Renal cortex interstitium (tissue), 15 donors: ENCODE measurements around the gene MR1. TPM values are rescaled to one million over a fixed set of nuclear protein-coding genes. Genes with fewer than 3 reads are reported as not detected.

Experiments used
- DNase-seq, 11 donors: peaks; one replicate each; pipeline ENCODE4 v3.0.0-alpha.2; 2013; ENCODE audit warnings: low read depth in 9 of 11, low spot score in 4 of 11; ENCODE audit errors: extremely low read depth in 1 of 11
- long read RNA-seq, 16 experiments: transcript quantifications; one replicate each; lab custom pipeline, GENCODE V29; 2026
- polyA plus RNA-seq, 3 donors: library from polyadenylated mRNA; unstranded; fragments of 120-200 nt; gene quantifications; one replicate each; pipeline ENCODE4 v1.2.1, GENCODE V29; 2013; ENCODE audit not compliant: insufficient read length in 3 of 3

The MR1 gene
- polyA plus RNA-seq, result 1 to 10 TPM; 2.7 to 5.8 (median 3.5) TPM
- long read RNA-seq, donor 1, result 0 reads
- long read RNA-seq, donor 2, partial matches to known transcripts, result 0 of 1 reads
- long read RNA-seq, donor 2, other reads (novel, unspliced or antisense), result 0 of 1 reads
- long read RNA-seq, donor 3, full-length matches to known transcripts, result 1 of 1 reads
- long read RNA-seq, donor 3, partial matches to known transcripts, result 0 of 1 reads
- long read RNA-seq, donor 3, other reads (novel, unspliced or antisense), result 0 of 1 reads
- long read RNA-seq, donor 4, partial matches to known transcripts, result 0 of 1 reads
- long read RNA-seq, donor 4, other reads (novel, unspliced or antisense), result 0 of 1 reads
- long read RNA-seq, donor 5, result 0 reads
- long read RNA-seq, donor 6, partial matches to known transcripts, result 0 of 2 reads
- long read RNA-seq, donor 6, other reads (novel, unspliced or antisense), result 0 of 2 reads
- long read RNA-seq, donor 7, partial matches to known transcripts, result 0 of 3 reads
- long read RNA-seq, donor 7, other reads (novel, unspliced or antisense), result 0 of 3 reads
- long read RNA-seq, donor 8, partial matches to known transcripts, result 0 of 1 reads
- long read RNA-seq, donor 8, other reads (novel, unspliced or antisense), result 0 of 1 reads
- long read RNA-seq, donor 9, partial matches to known transcripts, result 0 of 1 reads
- long read RNA-seq, donor 9, other reads (novel, unspliced or antisense), result 0 of 1 reads
- long read RNA-seq, donor 10, result 0 reads
- long read RNA-seq, donor 11, partial matches to known transcripts, result 0 of 2 reads
- long read RNA-seq, donor 11, other reads (novel, unspliced or antisense), result 0 of 2 reads
- long read RNA-seq, donor 12, result 0 reads
- long read RNA-seq, donor 13, partial matches to known transcripts, result 0 of 1 reads
- long read RNA-seq, donor 13, other reads (novel, unspliced or antisense), result 0 of 1 reads
- long read RNA-seq, donor 14, full-length matches to known transcripts, result 1 of 1 reads
- long read RNA-seq, donor 14, partial matches to known transcripts, result 0 of 1 reads
- long read RNA-seq, donor 14, other reads (novel, unspliced or antisense), result 0 of 1 reads
- long read RNA-seq, donor 15, partial matches to known transcripts, result 0 of 1 reads
- long read RNA-seq, donor 15, other reads (novel, unspliced or antisense), result 0 of 1 reads
- long read RNA-seq, donor 16, full-length matches to known transcripts, result 2 of 2 reads
- long read RNA-seq, donor 16, partial matches to known transcripts, result 0 of 2 reads
- long read RNA-seq, donor 16, other reads (novel, unspliced or antisense), result 0 of 2 reads

DNA sequence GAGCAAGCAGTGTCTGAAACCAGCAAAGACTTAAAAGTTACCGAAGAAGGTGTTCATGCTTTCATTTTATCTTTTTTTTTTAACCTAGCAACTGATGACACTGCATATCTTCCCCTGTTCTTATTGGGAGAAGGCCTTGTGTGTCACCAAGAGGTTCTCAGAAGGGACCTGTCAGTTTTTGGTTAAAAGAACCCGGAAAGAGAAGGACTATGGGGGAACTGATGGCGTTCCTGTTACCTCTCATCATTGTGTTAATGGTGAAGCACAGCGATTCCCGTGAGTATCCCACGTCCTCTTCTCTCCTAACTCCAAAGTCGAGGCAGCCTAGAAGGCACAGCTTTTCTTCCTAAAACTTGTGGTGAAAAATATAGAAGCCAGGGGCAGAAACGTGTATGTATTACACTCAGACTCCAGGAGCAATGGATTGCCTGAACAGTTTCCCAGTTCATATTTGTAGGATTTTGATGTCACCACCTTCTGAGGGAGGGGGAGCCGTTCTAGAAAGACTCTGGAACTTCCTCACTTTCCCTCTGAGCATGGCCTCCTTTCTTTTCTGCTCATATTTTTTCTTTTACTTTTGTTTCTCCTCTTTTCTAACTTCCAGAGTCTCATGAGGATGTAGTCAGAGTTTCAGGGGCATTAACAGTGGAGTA, at the start of gene MR1:
MR1 (plus strand) TSS at position 185 of the 653 bp plus-strand sequence; CDS start at position 210, 25 bp downstream.
- DNase-seq, result peak in 8 of 11 donors; percentile 57 to 78 (median 66)

DNA sequence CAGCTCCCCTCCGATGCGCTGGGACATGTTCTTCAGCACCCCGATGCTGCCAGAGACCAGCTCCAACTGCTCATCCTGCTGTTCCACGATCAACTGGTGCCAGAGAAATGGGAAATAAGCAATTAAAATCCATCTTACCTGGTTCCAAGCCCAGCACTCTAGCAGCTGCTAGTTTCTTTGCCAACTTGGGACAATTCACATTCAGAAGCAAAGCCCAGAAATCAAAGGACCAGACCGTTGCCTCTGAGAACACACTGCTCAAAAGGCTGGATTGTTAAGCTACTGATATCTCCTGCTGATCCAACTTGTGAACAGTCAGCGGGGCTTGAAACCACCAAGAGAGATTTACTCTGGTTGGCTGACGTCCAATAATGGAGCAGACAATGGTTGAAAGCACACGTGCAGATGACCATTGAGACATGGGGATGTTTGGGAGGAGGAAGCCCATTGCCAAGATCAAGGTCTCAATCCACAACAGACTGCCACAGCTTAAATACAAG, 45.5 kb upstream of the MR1 start:
- no peak for DNase-seq

DNA sequence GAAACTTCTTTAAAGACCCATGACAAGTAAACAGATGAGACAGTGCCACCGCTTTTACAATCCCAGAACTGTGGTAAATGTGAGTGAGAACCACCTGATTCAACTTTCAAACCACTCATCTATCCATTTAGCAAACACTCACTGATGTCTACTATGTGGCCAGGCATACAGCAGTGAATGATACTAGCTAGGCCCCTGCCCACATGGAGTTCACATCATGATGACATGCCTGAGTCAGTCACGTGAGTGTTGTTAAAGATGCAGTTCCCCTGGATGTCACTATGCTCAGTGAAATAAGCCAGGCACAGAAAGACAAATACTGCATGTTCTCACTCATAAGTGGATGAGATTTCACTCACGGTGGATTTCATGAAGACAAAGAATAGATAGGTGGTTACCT, 39.5 kb upstream of the MR1 start:
- DNase-seq, result no peak

DNA sequence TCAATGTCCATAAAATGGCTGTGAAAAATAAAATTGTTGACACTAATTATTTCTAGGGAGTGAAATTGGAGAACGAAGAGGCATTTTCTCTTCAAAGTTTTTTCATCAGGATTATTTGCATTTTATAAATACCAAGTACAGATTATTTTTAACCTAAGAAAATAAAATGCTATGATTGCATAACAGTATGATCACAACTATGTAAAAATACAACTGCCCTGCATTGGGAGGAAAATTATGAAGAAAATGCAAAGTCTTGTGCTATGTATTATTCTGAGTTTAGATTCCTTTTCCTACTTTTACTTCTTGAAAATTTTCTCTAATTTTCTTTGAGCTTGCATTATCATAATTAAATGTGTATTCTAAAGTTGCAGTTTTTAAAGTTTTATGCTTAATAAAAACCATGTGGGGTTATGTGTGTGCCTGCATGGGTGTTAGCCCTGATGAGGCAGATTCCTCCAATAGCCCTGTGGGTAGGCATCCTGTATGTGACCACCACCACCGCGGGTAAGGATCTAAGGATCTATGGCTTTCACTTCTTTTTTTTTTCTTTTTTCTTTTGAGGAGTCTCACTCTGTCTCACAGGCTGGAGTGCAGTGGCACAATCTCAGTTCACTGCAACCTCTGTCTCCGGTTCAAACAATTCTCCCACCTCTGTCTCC, 35.8 kb upstream of the MR1 start:
- DNase-seq, result no peak

DNA sequence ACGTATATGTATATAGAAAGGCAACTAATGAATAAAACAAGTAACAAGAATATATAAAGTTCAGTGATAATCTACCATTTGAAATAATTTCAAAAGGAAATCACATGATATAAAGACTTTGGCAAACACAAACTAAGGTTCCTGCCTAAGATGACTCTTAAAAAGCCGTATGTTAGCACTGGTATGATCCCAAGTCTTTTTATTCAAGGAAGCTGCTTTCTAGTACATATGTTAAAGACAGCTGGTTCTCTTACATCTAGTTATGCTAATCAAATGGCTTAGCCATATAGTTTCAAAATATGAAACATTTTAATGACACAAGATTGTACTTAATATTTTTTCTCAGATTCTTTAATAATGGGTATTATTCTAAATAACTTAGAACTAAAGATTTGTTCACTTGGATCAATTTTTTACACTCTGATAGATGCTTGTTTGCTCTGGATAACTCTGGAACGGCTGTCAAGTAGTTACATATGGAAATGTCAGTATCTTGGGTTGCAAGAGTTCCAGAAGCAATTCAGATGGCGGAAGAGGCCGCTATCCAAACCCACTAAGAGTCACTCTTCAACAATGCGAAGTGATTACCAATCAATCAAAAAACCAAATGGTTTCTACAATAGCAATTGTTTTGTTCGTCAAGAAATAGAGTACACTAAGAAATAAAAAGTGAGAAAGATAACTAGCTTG, 32.5 kb upstream of the MR1 start:
- DNase-seq, result no peak

DNA sequence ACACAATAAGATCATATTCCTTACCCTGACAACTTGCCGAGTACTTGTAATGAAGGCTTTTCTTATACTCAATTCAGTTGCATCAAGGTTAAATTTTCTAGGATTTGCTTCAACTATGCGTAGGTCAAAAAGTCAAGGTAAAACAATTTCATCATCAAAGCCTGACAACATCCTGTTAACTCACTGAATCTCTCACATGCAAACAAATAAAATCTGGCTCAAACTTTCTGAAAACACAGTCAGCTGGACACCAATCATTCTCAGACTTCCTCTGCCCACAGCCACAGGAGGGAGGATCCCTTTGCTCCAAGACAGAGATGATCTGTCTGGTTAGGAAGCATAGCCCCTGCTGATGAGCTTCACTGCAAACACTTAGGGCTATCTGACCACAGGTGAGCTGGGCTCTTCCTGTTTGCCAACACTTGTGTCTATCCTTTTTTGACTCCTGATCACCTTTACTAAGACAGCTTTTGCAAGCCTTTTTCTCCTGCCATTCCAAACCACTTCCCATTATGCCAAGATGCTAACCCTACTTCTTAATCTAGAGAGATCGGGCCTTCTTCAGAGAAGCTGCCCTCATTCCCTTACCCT, 31.1 kb upstream of the MR1 start:
- DNase-seq, result no peak

DNA sequence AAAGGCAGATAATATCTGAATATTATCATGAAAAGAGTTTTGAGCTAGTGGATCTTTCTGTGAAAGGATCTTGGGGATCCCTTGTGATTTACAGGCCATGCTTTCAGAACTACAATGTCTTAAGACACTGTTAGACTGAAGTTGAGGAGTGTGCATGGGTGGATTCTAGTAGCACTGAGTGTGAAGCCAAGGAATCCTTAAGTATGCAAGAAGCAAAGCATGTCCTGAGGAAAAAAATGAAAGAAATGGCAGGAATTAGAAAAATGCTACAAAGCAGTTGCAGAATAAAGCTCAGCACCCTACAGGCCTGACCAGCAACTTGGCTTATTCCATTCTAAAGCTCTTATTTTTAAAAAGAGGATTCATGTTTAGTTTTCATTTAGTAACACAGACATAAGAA, 23.0 kb upstream of the MR1 start:
- DNase-seq, result no peak

DNA sequence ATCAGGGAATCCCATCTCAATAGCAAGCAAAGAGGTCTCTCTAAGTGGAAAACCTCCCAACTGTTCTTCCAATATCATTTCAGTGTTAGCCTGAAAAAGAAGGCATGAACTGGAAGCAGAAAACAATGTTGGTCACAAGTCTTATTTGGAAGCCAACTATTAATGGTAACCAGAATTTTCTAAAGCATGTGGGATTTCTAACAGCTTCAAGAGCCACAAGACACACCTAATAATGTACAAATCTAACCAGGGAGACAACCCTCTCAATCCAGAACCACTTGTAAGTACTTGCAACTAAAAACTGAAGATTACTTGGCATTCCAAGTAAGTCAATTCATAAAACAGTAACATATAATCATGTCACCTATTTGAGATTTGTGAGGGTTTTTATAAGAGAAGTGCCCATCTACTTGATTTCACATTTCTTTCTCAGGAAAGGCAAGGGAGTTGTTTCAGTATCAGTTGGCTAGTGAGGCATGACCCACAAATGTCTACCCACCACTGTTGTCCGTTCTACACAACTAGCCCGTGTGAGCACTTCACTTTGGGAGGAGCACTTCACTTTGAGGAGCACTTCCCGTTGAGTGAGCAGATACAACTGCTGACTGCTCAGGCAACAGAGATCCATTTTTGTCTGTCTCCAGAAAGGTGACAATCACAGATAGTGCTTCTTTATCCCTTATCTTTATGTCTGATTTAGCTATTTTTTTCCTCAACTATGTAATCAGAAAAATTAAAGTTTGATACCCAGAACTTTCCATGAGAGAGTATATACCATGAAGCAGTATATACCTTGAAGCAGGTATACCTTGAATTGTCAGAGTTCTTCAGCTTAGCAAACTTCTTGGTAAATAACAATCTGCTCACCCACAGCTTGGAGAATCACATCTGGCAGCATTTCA, 22.2 kb upstream of the MR1 start:
- DNase-seq, result no peak

DNA sequence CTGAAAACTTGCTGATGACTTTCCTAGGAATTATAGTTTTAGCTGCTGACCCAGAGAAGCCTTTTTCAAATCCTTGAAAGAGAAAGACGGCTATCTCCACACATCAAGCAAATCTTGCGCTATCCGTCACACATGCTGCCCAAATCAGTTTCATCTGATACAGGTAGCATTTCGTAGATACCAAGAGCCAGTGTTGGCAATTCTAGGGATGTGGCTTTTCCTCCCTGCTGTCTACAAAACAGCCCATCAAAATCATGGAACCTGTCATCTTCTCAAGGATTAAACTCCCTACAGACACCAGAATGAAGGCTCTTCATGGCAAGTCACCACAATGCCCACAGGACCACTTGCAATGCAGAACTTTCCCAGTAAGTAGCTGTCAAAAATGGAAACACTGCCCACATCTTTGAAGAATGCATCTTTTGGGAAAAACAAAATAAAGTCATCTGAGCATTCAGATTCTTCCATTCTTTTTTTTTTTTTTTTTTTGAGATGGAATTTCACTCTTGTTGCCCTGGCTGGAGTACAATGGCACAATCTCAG, 21.5 kb upstream of the MR1 start:
- no peak for DNase-seq

DNA sequence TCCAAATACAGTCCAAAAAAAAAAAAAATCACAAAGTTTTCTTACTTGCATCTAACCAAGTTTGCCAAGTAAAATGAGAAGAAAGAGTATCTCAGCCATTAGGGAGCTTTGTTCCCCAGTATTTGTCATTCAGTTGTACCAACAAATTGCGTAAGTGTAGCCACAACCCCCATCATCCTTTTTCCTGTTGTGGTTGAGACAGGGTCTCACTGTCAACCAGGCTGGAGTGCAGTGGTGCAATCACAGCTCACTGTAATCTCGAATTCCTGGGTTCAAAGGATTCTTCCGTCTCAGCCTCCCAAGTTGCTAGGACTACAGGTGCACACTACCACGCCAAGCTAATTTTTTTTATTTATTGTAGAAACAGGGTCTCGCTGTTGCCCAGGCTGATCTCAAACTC, 20.6 kb upstream of the MR1 start:
- DNase-seq, result no peak

DNA sequence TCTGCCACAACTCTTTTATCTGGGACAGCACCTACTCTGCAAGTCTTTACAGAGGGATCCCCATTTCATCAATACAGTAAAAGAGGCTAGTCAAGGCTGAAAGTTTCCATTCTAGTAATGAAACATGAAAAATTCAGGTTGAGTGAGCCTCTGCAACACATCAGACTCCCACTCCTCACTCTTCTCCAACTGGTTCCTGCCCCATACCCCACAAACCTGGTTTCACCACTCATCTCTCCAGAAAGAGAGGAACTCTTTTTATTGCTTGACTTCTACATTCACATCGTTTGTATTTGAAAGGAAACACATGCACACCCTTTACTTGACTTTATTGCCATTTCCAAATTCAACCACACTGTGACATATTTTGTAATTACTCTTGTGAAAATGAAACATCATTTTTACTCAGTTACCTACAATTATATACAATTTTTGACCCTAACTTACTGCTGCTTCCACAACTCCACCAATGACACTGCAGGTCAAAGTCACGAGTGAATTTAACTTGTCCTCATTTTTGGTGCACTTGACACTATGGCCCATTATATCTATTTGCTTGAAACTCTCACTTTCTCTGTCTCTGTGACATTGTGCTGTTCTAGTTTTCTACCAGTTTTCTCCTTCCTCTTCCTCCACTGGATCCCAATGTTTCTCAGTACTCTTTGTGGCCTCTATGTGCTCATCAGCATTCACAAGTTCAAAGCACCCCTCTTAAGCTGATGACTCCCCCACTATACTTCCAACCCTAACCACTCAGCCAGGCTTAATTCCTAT, 19.1 kb upstream of the MR1 start:
- no peak for DNase-seq

DNA sequence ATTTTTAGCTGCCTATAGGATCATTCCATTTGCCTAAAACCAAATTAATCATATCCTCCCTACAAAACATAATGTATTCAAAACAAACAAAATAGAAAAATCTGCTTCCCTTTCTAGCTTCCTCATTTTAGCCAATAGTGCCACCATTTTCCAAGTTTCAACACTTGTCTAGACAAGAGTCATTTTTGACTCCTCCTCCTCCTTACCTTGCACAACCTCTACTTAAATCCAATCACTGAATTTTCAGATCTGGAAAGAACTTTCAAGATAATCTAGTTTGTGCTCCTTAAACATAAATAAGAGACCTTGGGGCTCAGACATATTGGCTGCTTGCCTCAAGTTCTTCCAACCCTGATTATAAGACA, 18.6 kb upstream of the MR1 start:
- DNase-seq, result no peak

DNA sequence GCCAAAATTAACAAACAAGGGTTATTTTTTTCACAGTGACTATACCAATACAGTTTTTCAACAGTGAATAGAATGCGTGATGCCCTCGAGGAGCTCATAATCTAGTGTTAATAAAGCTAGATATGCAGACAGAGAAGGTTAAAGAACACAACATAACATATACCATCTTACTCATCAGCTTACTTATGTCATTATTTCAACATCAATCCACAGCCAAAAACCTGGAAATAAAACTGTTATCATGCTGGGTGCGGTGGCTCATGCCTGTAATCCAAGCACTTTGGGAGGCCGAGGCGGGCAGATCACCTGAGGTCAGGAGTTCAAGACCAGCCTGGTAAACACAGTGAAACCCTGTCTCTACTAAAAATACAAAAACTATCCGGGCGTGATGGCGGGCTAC, 17.2 kb upstream of the MR1 start:
- no peak for DNase-seq

DNA sequence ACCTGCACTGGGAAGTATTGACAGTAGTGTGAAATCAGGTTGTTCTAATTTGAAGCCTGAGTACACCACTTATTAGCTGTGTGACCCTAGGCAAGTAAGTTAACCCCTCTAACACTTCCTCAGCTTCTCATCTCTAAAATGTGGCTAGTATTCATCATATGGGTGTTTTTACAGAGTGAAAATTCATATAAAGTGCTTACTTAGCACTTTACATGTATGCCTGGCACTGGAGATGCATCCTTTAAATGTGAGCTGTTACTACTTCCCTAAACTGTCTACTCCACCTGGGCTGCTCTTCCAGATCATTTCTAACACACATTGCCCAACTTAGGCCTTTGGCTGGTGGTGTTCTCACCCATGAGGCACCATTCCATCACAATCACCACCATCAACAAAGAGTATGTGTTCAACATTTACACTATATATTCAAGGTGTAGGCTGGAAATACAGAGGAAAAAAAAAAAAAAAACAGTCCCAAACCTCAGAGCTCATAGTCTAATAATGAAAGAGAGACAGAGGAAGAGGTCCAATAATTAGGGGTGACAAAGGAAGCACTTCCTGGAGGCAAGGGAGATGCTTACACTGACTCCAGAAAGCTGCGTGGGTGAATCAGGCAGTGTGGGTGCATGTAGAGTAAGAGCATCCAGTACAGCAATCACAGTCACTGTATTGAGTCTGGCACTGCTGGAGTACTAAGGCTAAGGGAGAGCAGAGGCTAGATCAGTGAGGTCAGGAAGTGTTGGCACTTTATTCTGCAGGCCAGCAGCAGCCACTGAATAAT, 14.7 kb upstream of the MR1 start:
- DNase-seq, result no peak

DNA sequence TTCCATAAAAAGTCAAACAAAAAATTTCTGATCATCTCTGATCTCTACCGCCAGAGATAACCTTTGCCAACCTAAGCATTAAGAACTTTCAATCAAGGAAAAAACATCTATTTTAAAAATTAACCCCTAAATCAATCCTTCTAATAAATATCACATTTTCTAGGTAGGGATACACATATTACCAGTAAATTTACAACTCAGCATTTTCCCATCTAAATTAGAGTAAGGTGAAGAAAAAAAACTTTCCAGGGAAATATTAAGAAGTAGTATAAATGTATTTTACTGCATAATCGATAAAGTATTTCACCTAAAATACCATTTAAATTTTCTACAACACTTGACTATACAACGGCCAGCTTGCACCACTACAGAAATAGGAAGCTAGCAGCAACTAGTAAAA, 12.6 kb upstream of the MR1 start:
- no peak for DNase-seq
